GM10847 (cell line): Measurements from ENCODE around the gene GPATCH2L.

Source experiments
- POLR2A ChIP-seq: IDR thresholded peaks from 2 replicates; pipeline ENCODE4 v1.6.1; 2011; ENCODE audit not compliant: insufficient read length; ENCODE audit errors: extremely low read depth

GPATCH2L gene

GRCh38 chr14:76163668-76164363 is 12.1 kb downstream of the GPATCH2L start:
- no peak for TF ChIP-seq POLR2A

GRCh38 chr14:76168531-76168930 is 16.8 kb downstream of the GPATCH2L start:
- no peak for TF ChIP-seq POLR2A

GRCh38 chr14:76169776-76170175 is 18.1 kb downstream of the GPATCH2L start:
- TF ChIP-seq POLR2A = no peak

GRCh38 chr14:76174982-76175381 is 23.3 kb downstream of the GPATCH2L start:
- TF ChIP-seq POLR2A = no peak

- no peak for TF ChIP-seq POLR2A
Measured at GRCh38 chr14:76175942-76176341, 24.2 kb downstream of the GPATCH2L start.

- TF ChIP-seq POLR2A = no peak
Measured at GRCh38 chr14:76181546-76181945, 29.8 kb downstream of the GPATCH2L start.

- no peak for TF ChIP-seq POLR2A
Measured at GRCh38 chr14:76186308-76187027, 34.7 kb downstream of the GPATCH2L start.

- no peak for TF ChIP-seq POLR2A
Measured at GRCh38 chr14:76191297-76191696, 39.6 kb downstream of the GPATCH2L start.

- no peak for TF ChIP-seq POLR2A
Measured at GRCh38 chr14:76193696-76194095, 42.0 kb downstream of the GPATCH2L start.

GRCh38 chr14:76194327-76194726 is 42.6 kb downstream of the GPATCH2L start:
- TF ChIP-seq POLR2A = no peak

- no peak for TF ChIP-seq POLR2A
Measured at GRCh38 chr14:76195003-76195402, 43.3 kb downstream of the GPATCH2L start.

GRCh38 chr14:76196980-76197695 is 45.4 kb downstream of the GPATCH2L start:
- no peak for TF ChIP-seq POLR2A

GRCh38 chr14:76201162-76201561 is 49.4 kb downstream of the GPATCH2L start:
- no peak for TF ChIP-seq POLR2A

GRCh38 chr14:76203086-76204001 is 51.6 kb downstream of the GPATCH2L start:
- TF ChIP-seq POLR2A = no peak

GRCh38 chr14:76204461-76205230 is 52.9 kb downstream of the GPATCH2L start:
- TF ChIP-seq POLR2A = no peak

- TF ChIP-seq POLR2A = no peak
Measured at GRCh38 chr14:76205708-76206107, 54.0 kb downstream of the GPATCH2L start.
